Measurements from ENCODE around the gene RBCK1.

Gene RBCK1

DNA sequence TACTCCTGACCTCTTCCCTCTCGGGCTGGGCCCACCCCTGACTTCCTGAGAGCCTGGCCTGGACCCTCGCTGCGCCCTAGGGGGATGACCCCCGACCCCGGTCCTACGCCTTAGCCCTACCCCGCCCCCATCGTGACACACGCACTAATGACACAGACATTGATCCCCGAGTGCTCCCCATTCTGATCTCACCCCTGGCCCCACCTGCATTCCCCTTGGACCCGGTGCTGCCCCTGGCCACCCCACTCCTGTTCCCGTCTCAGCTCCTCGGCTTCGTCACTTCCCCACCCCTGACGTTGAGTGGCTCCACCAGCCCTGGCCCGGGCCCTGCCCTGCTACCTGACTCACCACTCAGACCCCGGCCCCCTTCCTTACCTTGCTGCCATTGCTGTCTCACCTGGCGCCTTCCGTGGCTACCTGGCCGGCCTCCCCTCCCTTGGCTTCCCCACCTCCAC lies 12.1 kb downstream of the RBCK1 start:
- H3K4me3 ChIP-seq (ENCODE audit: low read depth, low read length): no peak overlapping the region
- no peak for DNase-seq (ENCODE audit: low read depth, low spot score)
- TF ChIP-seq, protein P1, sequence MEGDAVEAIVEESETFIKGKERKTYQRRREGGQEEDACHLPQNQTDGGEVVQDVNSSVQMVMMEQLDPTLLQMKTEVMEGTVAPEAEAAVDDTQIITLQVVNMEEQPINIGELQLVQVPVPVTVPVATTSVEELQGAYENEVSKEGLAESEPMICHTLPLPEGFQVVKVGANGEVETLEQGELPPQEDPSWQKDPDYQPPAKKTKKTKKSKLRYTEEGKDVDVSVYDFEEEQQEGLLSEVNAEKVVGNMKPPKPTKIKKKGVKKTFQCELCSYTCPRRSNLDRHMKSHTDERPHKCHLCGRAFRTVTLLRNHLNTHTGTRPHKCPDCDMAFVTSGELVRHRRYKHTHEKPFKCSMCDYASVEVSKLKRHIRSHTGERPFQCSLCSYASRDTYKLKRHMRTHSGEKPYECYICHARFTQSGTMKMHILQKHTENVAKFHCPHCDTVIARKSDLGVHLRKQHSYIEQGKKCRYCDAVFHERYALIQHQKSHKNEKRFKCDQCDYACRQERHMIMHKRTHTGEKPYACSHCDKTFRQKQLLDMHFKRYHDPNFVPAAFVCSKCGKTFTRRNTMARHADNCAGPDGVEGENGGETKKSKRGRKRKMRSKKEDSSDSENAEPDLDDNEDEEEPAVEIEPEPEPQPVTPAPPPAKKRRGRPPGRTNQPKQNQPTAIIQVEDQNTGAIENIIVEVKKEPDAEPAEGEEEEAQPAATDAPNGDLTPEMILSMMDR (IDR thresholded peaks at IDR 0.05; ENCODE audit: insufficient read depth, low read length, missing control alignments): no peak
- ChIA-PET CTCF (interaction anchor here (1.5 kb wide), 1 partner anchor 18 kb away, joined by 4 read pairs; no protein-coding TSS in a partner anchor), POLR2A (no interaction called here)

GRCh38 chr20:420721-421574 lies 12.8 kb downstream of the RBCK1 start:
- TF ChIP-seq, protein P1 (IDR thresholded peaks at IDR 0.05; ENCODE audit: insufficient read depth, low read length, missing control alignments): no peak
- no peak overlapping the region for H3K4me3 ChIP-seq (ENCODE audit: low read depth, low read length)
- CTCF ChIA-PET: interaction anchor here (1.5 to 1.6 kb wide), 2 partner anchors 15 to 17 kb away, joined by 4 read pairs; no protein-coding TSS in a partner anchor
- DNase-seq (ENCODE audit: low read depth, low spot score): no peak
- POLR2A ChIA-PET: no interaction called here

DNA sequence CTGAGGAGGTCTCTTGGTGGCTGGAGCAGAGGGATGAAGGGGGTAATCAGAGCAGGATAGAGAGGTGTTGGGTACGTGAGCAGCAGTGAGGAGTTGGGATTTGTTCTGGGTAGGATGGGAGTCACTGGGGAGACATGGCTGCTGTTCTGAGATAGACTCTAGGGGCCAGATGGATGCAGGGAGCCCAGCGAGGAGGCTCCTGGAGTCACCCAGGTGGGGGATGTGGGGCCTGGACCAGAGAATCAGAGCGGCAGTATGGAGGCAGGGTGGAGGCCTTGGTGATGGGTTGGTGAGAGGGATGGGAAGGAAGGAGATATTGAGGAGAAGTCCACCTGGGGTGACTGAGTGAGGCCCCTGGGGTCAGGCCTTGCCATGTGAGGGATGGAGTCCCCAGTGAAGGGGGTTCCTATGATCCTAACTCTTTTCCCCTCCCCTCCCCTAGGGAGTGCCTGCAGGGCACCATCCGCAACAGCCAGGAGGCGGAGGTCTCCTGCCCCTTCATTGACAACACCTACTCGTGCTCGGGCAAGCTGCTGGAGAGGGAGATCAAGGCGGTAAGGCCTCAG lies 13.7 kb downstream of the RBCK1 start:
- TF ChIP-seq, protein P1 (IDR thresholded peaks at IDR 0.05; ENCODE audit: insufficient read depth, low read length, missing control alignments): no peak
- H3K4me3 ChIP-seq (ENCODE audit: low read depth, low read length): no peak overlapping the region
- POLR2A ChIA-PET: no interaction called here
- DNase-seq (ENCODE audit: low read depth, low spot score): no peak
- CTCF ChIA-PET: interaction anchor here (1.3 to 2.0 kb wide), 4 partner anchors 9 to 67 kb away, joined by 4 to 6 read pairs (median 5); no protein-coding TSS in a partner anchor

- DNase-seq (ENCODE audit: low read depth, low spot score): no peak
- no peak overlapping the region for H3K4me3 ChIP-seq (ENCODE audit: low read depth, low read length)
- TF ChIP-seq, protein P1 (IDR thresholded peaks at IDR 0.05; ENCODE audit: insufficient read depth, low read length, missing control alignments): no peak
- ChIA-PET CTCF (interaction anchor here (2.3 kb wide), 1 partner anchor 72 kb away, joined by 21 read pairs; no protein-coding TSS in a partner anchor), POLR2A (no interaction called here)
These were observed 18.5 kb downstream of the RBCK1 start for GRCh38 chr20:426566-426965.

- ChIA-PET POLR2A (no interaction called here), CTCF (interaction anchor here (0.7 to 2.3 kb wide), 2 partner anchors 11 to 73 kb away, joined by 3 to 21 read pairs; no protein-coding TSS in a partner anchor)
- DNase-seq (ENCODE audit: low read depth, low spot score): no peak
- TF ChIP-seq, protein P1 (IDR thresholded peaks at IDR 0.05; ENCODE audit: insufficient read depth, low read length, missing control alignments): no peak
- H3K4me3 ChIP-seq (ENCODE audit: low read depth, low read length): no peak overlapping the region
These were observed 19.3 kb downstream of the RBCK1 start for GRCh38 chr20:427401-427800.

All from AG04449 (cell line).